Caco-2 (cell line): ENCODE data around the gene RNF14. TPM values are rescaled to one million over a fixed set of nuclear protein-coding genes. Genes with fewer than 3 reads are reported as not detected.
A peak's percentile ranks its signal among the peaks of the same experiment; 100 is the strongest.

Experiments
- BruUV-seq: library from RNA; stranded (reverse); fragments of 400-500 nt; replicated peaks from 2 replicates; lab custom pipeline; 2021; lab: Mats Ljungman, UMichigan
- CTCF ChIA-PET: fragments of 300-600 bp; sonication (Branson Sonifier 250); formaldehyde crosslinking; loops from one replicate; lab custom pipeline; 2022; ENCODE audit warnings: antibody characterized with exemption; lab: Charles Lee
- POLR2A ChIA-PET: fragments of 300-600 bp; sonication (Branson Sonifier 250); formaldehyde crosslinking; loops from one replicate; lab custom pipeline; 2022; ENCODE audit warnings: antibody characterized with exemption; lab: Charles Lee
- DNase-seq, 2 experiments: peaks; one replicate each; pipeline versions ENCODE4 v3.0.0 to v3.0.0-alpha.2; 2020 to 2022
- H3K27me3 ChIP-seq: replicated peaks from 2 replicates; pipeline ENCODE4 v1.6.0; 2011; ENCODE audit warnings: low read length; ENCODE audit not compliant: control insufficient read depth, insufficient read depth
- H3K36me3 ChIP-seq: 2 replicates; pipeline ENCODE4 v1.5.1; 2011; ENCODE audit warnings: low read length; ENCODE audit not compliant: control insufficient read depth, insufficient read depth
- H3K4me1 ChIP-seq: fragments of 250-450 bp; sonication (Bioruptor Pico); 2 replicates; pipeline ENCODE4 v1.5.1; 2020; ENCODE audit warnings: mild to moderate bottlenecking
- H3K4me3 ChIP-seq: 2 replicates; pipeline ENCODE4 v1.5.1; 2011; ENCODE audit warnings: low read depth, mild to moderate bottlenecking, control low read depth, low read length
- H3K9me3 ChIP-seq: fragments of 250-450 bp; sonication (Bioruptor Pico); 2 replicates; pipeline ENCODE4 v1.5.1; 2020; ENCODE audit warnings: mild to moderate bottlenecking, moderate library complexity
- H3K27ac Mint-ChIP-seq: one replicate; pipeline ENCODE4 v1.8.0; 2022; ENCODE audit warnings: mixed read lengths; ENCODE audit not compliant: unreplicated experiment
- H3K27me3 Mint-ChIP-seq: one replicate; pipeline ENCODE4 v1.8.0; 2022; ENCODE audit warnings: mixed read lengths; ENCODE audit not compliant: insufficient read depth, unreplicated experiment
- H3K36me3 Mint-ChIP-seq: one replicate; pipeline ENCODE4 v1.8.0; 2022; ENCODE audit warnings: mild to moderate bottlenecking, mixed read lengths; ENCODE audit not compliant: insufficient read depth, unreplicated experiment
- H3K4me1 Mint-ChIP-seq: one replicate; pipeline ENCODE4 v1.8.0; 2022; ENCODE audit warnings: low read depth, mixed read lengths; ENCODE audit not compliant: unreplicated experiment
- H3K4me3 Mint-ChIP-seq: one replicate; pipeline ENCODE4 v1.8.0; 2022; ENCODE audit warnings: mild to moderate bottlenecking, moderate library complexity, mixed read lengths; ENCODE audit not compliant: unreplicated experiment
- H3K9me3 Mint-ChIP-seq: one replicate; pipeline ENCODE4 v1.8.0; 2022; ENCODE audit warnings: mixed read lengths; ENCODE audit not compliant: unreplicated experiment
- CTCF ChIP-seq, 2 experiments: fragments of 200-600 bp in 1 of 2; IDR thresholded peaks; 1 replicate in 1 of 2; 2 replicates in 1 of 2; pipeline versions ENCODE4 v1.5.1 to v1.8.0; 2011 to 2022; ENCODE audit warnings: antibody characterized with exemption in 1 of 2, control low read depth in 1 of 2, inconsistent platforms in 1 of 2, low read depth in 1 of 2, low read length in 1 of 2, mild to moderate bottlenecking in 1 of 2, moderate library complexity in 1 of 2; ENCODE audit not compliant: insufficient read depth in 1 of 2, severe bottlenecking in 1 of 2, unreplicated experiment in 1 of 2
- intact Hi-C: fragments of 100-400 bp; cut with micrococcal nuclease; formaldehyde crosslinking; loops from one replicate; pipeline ENCODE4 v1.10.0; 2022; ENCODE audit not compliant: unreplicated experiment
- total RNA-seq: library from RNA; stranded (reverse); gene quantifications from 2 replicates; pipeline ENCODE4 v1.2.3, GENCODE V29; 2022

RNF14 gene
- total RNA-seq, 1 experiment from 2014 or later, result 38.7 TPM

GRCh38 chr5:141958113-141958512 lies 10.8 kb upstream of the RNF14 start, which contains the start of gene PCDH12:
TSS of gene PCDH12 (minus strand) at chr5:141958202. CDS start at chr5:141957851, 351 bp downstream.
- no peak for DNase-seq
- no peaks in the 10 kb centered on the region for H3K4me1 Mint-ChIP-seq
- H3K4me1 ChIP-seq, result 0 out of 2 replicates have a peak, but pooled peaks cover 5% of the 10 kb centered on the region
- H3K9me3 ChIP-seq, result no peaks in the 10 kb centered on the region
- no peaks in the 10 kb centered on the region for H3K27me3 ChIP-seq
- H3K4me3 ChIP-seq, result no peak within 1 kb of the TSS
- BruUV-seq, result no TSS peak
- H3K9me3 Mint-ChIP-seq, result no peaks in the 10 kb centered on the region
- no peak within 1 kb of the TSS for H3K4me3 Mint-ChIP-seq
- H3K27ac Mint-ChIP-seq, result no peak within 1 kb of the TSS
- no peak for TF ChIP-seq CTCF (IDR thresholded peaks at IDR 0.05; ENCODE audit: insufficient read depth in 1 of 2, low read depth in 1 of 2, low read length in 1 of 2, severe bottlenecking in 1 of 2, unreplicated experiment in 1 of 2)
- H3K27me3 Mint-ChIP-seq, result peaks cover 2% of the 10 kb centered on the region
- intact Hi-C loops, result no loop called here
- ChIA-PET CTCF (no interaction called here), POLR2A (no interaction called here)
- H3K36me3 Mint-ChIP-seq, result no peaks in the 10 kb centered on the region
- no peaks in the 10 kb centered on the region for H3K36me3 ChIP-seq

GRCh38 chr5:141958546-141959172 lies 10.2 kb upstream of the RNF14 start:
- TF ChIP-seq CTCF (IDR thresholded peaks at IDR 0.05; ENCODE audit: insufficient read depth in 1 of 2, low read depth in 1 of 2, low read length in 1 of 2, severe bottlenecking in 1 of 2, unreplicated experiment in 1 of 2), result no peak
- H3K27me3 ChIP-seq, result no peaks in the 10 kb centered on the region
- Mint-ChIP-seq H3K4me3 (no peak overlapping the region), H3K4me1 (no peaks in the 10 kb centered on the region), H3K36me3 (no peaks in the 10 kb centered on the region), H3K27ac (no peak overlapping the region), H3K9me3 (no peaks in the 10 kb centered on the region), H3K27me3 (no peaks in the 10 kb centered on the region)
- POLR2A ChIA-PET, result no interaction called here
- no TSS peak for BruUV-seq
- CTCF ChIA-PET, result interaction anchor here (0.7 kb wide), 1 partner anchor 29 kb away, joined by 4 read pairs; no protein-coding TSS in a partner anchor
- H3K4me1 ChIP-seq, result 0 out of 2 replicates have a peak, but pooled peaks cover 5% of the 10 kb centered on the region
- no peaks in the 10 kb centered on the region for H3K36me3 ChIP-seq
- intact Hi-C loops, result no loop called here
- no peak overlapping the region for H3K4me3 ChIP-seq
- no peak for DNase-seq
- H3K9me3 ChIP-seq, result no peaks in the 10 kb centered on the region

- CTCF ChIA-PET, result interaction anchor here (0.6 to 2.9 kb wide), 21 partner anchors 8 to 291 kb away, joined by 3 to 49 read pairs (median 6); partner anchors contain the start of genes DELE1, PCDH1 and RNF14
Measured at GRCh38 chr5:141960018-141960417, 8.9 kb upstream of the RNF14 start.

More at GRCh38 chr5:141960018-141960417, 8.9 kb upstream of the RNF14 start:
- Histone ChIP-seq H3K9me3 (no peaks in the 10 kb centered on the region), H3K27me3 (no peaks in the 10 kb centered on the region), H3K36me3 (no peaks in the 10 kb centered on the region), H3K4me1 (0 out of 2 replicates have a peak, but pooled peaks cover 5% of the 10 kb centered on the region), H3K4me3 (no peak overlapping the region)
- no peak overlapping the region for H3K27ac Mint-ChIP-seq
- H3K9me3 Mint-ChIP-seq, result no peaks in the 10 kb centered on the region
- no peaks in the 10 kb centered on the region for H3K36me3 Mint-ChIP-seq
- H3K4me3 Mint-ChIP-seq, result no peak overlapping the region
- BruUV-seq, result no TSS peak
- no peaks in the 10 kb centered on the region for H3K4me1 Mint-ChIP-seq
- TF ChIP-seq CTCF (IDR thresholded peaks at IDR 0.05; ENCODE audit: insufficient read depth in 1 of 2, low read depth in 1 of 2, low read length in 1 of 2, severe bottlenecking in 1 of 2, unreplicated experiment in 1 of 2), result peak; percentile 31 to 46
- intact Hi-C loops, result loop anchor here (1.0 kb wide), 3 partner anchors 71 to 295 kb away; no protein-coding TSS in a partner anchor
- POLR2A ChIA-PET, result interaction anchor here (1.1 to 1.6 kb wide), 2 partner anchors 9 to 36 kb away, joined by 9 to 17 read pairs; partner anchors contain the start of genes DELE1 and RNF14
- no peaks in the 10 kb centered on the region for H3K27me3 Mint-ChIP-seq
- peak in 1 of 2 experiments; percentile 29 for DNase-seq
